HG03064 (cell line): ENCODE data around the gene BLVRB.
A peak's percentile ranks its signal among the peaks of the same experiment; 100 is the strongest.

Experiments used
- ATAC-seq: cut with Tn5 transposase; IDR thresholded peaks from one replicate; pipeline ENCODE4 v1.9.1; 2021; ENCODE audit warnings: low read depth; ENCODE audit not compliant: unreplicated experiment

Gene BLVRB

DNA sequence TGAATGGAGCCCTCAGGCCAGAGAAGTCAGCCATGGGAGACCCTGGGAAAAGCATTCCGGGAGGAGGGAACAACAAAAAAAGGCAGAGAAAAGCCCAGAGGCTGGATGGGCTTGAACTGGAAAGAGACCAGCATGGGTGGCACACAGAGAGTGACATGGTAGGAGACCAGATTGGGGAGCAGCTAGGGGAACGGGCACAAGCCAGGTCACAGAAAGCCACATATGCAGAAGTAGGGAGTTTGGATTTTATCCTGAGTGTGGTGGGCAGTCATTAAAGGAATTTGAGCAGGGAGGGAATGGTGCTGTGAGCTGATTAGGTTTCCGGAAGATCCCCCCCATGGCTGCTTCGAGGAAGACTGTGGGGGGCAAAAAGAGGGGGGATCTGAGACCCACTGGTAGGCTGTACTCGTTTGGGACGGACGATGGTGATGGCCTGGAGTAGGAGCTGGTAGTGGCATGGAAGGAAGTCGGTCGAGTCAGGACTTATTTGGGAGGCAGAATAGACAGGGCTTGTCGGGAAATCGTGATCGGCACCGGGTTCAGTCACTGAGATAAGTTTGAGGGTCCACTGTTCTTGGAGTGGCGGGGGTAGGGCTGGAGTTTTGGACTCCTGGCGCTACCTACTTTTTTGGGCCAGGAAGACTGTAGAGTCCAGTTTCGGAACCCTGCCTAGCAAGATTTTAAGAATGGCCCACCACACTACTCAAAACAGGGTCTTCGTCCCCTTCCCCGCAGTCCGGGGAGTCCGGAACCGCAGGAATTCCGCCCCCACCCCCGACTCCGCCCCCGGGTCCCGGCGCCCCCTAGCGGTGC lies 40.7 kb downstream of the BLVRB start:
- no peak for ATAC-seq

GRCh38 chr19:40423938-40424337 lies 41.6 kb downstream of the BLVRB start:
- ATAC-seq: no peak

DNA sequence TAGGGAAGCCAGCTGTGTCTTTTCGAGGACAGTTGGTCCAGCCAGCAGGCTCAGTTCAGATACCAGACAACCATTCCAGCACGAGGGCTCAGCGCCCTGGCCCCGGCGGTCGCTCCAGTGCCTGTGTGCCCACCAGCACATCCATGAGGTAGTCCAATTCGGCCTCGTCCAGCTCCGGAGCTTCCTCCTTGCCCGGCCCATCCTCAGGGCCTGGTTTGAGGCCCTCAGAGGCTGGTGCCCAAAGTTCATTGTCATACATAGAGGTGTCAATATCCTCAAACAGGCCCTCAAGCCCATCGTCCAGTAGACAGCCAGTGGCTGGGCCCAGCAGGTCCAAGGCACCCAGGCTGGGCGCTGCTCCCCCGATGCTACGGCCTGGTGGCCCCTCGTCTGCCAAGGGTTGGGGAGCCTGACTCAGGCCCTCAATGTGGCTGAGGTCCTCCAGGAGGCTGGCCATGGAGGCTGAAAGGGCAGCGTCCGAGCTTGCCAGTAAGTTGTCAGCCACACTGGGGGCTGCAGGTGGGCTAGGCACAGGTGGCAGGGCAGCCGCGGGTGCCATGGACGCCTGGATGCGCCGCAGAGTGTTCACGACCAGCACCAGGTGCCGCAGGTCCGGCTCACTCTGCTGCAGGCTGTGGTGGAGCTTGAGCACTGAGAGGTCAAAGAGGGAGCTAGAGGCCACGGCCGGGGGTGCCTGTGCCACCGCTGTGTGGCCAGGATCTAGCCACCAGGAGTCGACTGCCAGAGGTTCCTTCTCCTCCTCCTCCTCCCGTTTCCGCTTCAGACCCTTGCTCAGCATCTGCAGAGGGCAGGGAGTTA lies 42.6 kb downstream of the BLVRB start:
- ATAC-seq: no peak

GRCh38 chr19:40421993-40422747 lies 43.4 kb downstream of the BLVRB start:
- no peak for ATAC-seq

GRCh38 chr19:40420766-40421765 lies 44.5 kb downstream of the BLVRB start:
- ATAC-seq: peak; percentile 31

GRCh38 chr19:40420451-40420765 lies 45.1 kb downstream of the BLVRB start:
- no peak for ATAC-seq

GRCh38 chr19:40419780-40420179 lies 45.8 kb downstream of the BLVRB start:
- no peak for ATAC-seq

- no peak for ATAC-seq
Measured at GRCh38 chr19:40419066-40419612, 46.4 kb downstream of the BLVRB start.

- no peak for ATAC-seq
Measured at GRCh38 chr19:40418040-40418439, 47.5 kb downstream of the BLVRB start.

- ATAC-seq: no peak
Measured at GRCh38 chr19:40417643-40417981, 47.9 kb downstream of the BLVRB start.

DNA sequence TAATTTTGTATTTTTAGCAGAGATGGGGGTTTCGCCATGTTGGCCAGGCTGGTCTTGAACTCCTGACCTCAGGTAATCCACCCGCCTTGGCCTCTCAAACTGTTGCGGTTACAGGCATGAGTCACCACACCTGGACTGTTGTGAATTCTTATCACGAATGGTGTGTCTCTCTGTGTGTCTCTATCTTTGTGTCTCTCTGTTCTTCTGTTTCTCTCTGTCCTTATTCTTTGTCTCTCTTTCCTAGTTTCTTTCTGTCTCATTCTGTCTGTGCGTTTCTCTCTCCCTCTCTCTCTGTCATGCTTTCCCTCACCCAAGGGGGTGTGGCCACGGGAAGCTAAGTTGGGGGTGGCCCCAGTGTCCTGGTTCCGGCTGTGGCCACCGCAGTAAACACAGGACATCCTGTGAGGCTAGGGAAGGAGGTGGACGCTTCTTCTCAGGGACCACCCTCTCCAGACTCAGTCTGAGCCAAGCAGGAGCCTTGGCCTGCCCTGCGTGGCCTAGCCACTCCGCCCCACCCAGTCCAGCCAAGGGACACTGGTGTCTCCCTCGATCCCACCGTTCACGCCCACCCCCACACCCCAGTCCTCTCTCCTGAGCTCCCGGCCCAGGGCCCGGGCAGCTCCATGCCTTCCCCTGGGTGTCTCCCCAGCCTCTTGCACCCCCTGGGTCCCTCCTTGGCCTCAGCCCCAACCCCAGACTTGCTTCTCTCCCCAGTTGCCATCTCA lies 48.5 kb downstream of the BLVRB start:
- no peak for ATAC-seq

DNA sequence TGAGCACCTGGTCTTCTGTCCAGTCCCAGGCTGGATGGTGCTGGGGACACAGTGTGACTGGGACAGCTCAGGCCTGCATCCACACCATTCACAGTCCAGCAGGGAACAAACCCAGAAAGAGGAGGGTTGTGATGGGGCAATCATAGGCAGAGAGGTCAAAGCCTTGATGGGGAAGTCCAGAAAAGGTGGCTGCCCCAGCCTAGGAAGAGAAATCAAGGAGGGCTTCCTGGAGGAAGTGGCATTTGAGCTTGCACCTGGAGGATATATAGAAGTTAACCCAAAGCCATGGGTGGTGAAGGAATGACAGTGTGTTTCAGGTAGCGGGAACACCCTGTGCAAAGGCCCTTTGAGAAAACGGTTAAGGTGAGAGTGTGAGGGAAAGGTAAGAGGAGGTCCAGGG lies 49.8 kb downstream of the BLVRB start:
- ATAC-seq: no peak

DNA sequence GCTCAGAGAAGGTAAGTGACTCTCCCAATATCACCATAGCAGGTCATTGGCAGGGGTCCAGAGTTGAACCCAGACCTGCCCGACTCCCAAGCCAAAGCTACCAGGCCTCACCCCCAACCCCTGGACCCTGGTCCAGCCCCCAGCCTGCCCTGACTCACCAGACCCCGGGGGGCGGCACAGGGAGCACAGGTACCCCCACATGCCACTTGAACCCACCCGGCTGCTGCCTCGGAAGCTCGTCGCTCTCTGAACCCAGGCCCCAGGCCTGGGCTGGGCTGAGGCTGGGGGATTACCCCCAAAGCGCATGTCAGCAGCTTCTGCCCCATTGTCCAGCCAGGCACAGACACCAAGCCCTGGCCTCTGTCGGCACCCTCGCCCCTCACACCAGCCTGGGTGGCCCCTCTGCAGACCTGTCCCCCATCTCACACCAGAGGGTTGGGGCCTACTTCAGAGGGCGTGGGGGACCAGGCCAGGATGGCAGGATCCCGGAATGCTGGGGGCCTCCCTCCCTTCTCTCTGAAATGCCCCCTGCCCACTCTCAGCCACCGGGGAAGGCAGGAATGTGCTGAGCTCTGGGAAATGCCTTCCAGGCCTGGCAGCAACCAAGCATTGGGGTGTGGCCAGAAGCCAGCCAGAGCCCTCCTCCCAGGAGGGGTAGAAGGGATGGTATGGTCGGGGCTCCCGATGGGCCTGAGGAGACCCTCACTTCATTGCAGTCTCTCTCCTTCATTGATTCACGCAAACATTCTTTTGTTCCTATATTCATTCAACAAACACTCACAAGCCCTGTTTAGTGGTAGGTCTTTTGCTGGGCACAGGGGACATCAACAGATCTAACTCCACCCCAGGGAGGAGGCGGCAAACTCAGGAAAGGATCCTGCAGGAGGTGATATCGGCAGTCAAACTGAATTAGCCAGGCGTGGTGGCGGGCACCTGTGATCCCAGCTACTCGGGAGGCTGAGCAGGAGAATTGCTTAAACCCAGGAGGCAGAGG lies 50.7 kb downstream of the BLVRB start:
- ATAC-seq: no peak

- ATAC-seq: no peak
Measured at GRCh38 chr19:40413291-40413845, 52.2 kb downstream of the BLVRB start, which contains the start of gene PRX. PRX (minus strand) TSS chr19:40413378; CDS start chr19:40407932, 5,446 bp downstream.

GRCh38 chr19:40412866-40413265 lies 52.7 kb downstream of the BLVRB start:
- no peak for ATAC-seq

GRCh38 chr19:40411958-40412499 lies 53.5 kb downstream of the BLVRB start:
- no peak for ATAC-seq

DNA sequence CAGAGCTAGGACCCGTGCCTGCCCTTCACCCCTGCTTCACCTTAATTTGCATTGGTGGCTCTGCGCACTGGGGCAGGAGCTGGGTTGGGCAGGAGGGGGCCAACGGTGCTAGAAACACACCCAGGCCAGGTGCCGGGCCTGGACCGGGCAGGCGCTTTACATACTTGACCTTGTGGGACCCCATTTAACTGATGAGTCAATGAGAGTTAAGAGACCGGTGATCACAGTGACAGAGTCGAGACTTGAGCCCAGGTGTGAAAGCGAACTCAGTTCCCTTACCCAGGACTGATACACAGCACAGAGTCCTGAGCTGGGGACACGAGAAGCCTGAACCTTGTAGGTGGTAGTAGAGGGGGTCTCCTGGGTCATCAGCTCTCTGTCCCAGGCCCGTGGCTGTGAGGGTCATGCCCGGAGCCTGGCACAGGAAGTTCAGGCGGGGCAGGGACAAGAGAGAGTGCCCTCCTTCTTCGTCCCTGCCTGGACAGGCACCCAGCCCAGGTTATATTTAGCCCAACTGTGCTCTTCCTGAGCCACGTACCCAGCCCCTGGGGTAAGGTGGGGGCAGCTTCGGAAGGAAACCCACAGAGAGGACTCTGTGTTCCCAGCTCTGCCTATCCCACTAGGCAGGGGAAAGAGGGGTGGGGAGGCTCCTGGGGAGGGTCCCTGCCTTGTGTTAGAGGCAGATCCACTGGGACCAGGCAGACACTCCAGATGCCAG lies 54.3 kb downstream of the BLVRB start:
- no peak for ATAC-seq
